GM21619 (cell line): ENCODE measurements around the gene KCNG2.
"Not testable (repeated sequence)": the region's sequence is repeated elsewhere in the genome, so short reads cannot be mapped to it uniquely, and the experiment has no call there.

Experiments used
- ATAC-seq: cut with Tn5 transposase; IDR thresholded peaks from one replicate; pipeline ENCODE4 v1.9.1; 2021; ENCODE audit not compliant: unreplicated experiment

The KCNG2 gene

GRCh38 chr18:79797518-79798345 lies at the start of gene KCNG2:
TSS of gene KCNG2 (plus strand) at chr18:79797938. CDS start at chr18:79863668, 65,730 bp downstream.
- ATAC-seq, result no peak

GRCh38 chr18:79748321-79749180 lies 49.2 kb upstream of the KCNG2 start:
- no peak for ATAC-seq

- no peak for ATAC-seq
Measured at GRCh38 chr18:79749251-79750191, 48.2 kb upstream of the KCNG2 start.

- no peak for ATAC-seq
Measured at GRCh38 chr18:79750980-79751571, 46.7 kb upstream of the KCNG2 start.

- not testable (repeated sequence) for ATAC-seq
Measured at GRCh38 chr18:79751918-79752578, 45.7 kb upstream of the KCNG2 start.

- not testable (repeated sequence) for ATAC-seq
Measured at GRCh38 chr18:79752946-79753345, 44.8 kb upstream of the KCNG2 start.

- no peak for ATAC-seq
Measured at GRCh38 chr18:79753391-79753851, 44.3 kb upstream of the KCNG2 start.

GRCh38 chr18:79754022-79754761 lies 43.5 kb upstream of the KCNG2 start:
- no peak for ATAC-seq

- ATAC-seq, result no peak
Measured at GRCh38 chr18:79754831-79755351, 42.8 kb upstream of the KCNG2 start.

- ATAC-seq, result no peak
Measured at GRCh38 chr18:79755496-79756142, 42.1 kb upstream of the KCNG2 start.

GRCh38 chr18:79756143-79756500 lies 41.6 kb upstream of the KCNG2 start:
- ATAC-seq, result no peak

GRCh38 chr18:79756826-79757225 lies 40.9 kb upstream of the KCNG2 start:
- no peak for ATAC-seq

GRCh38 chr18:79760348-79760747 lies 37.4 kb upstream of the KCNG2 start:
- no peak for ATAC-seq

GRCh38 chr18:79760881-79761280 lies 36.9 kb upstream of the KCNG2 start:
- no peak for ATAC-seq

GRCh38 chr18:79763407-79763806 lies 34.3 kb upstream of the KCNG2 start:
- no peak for ATAC-seq

GRCh38 chr18:79764131-79764530 lies 33.6 kb upstream of the KCNG2 start:
- no peak for ATAC-seq

GRCh38 chr18:79765491-79766245 lies 32.1 kb upstream of the KCNG2 start:
- no peak for ATAC-seq

GRCh38 chr18:79766308-79766707 lies 31.4 kb upstream of the KCNG2 start:
- no peak for ATAC-seq
